Coronary artery (tissue), 2 donors: ENCODE measurements around the gene UMAD1.

ENCODE experiments used
- DNase-seq: peaks from one replicate; pipeline ENCODE4 v3.0.0-alpha.2; 2017; ENCODE audit warnings: low spot score
- H3K27ac ChIP-seq, 2 donors: fragments of 200-600 bp; sonication (generic); one replicate each; pipeline ENCODE4 v1.5.1; 2016 to 2019
- H3K4me3 ChIP-seq: fragments of 200-600 bp; sonication (generic); 2 replicates; pipeline ENCODE4 v1.5.1; 2016; ENCODE audit warnings: mild to moderate bottlenecking, moderate library complexity
- CTCF ChIP-seq: fragments of 200-600 bp; sonication (generic); IDR thresholded peaks from one replicate; pipeline ENCODE4 v1.5.1; 2019; ENCODE audit warnings: antibody characterized with exemption

The UMAD1 gene

GRCh38 chr7:7805511-7806153 lies 165.1 kb downstream of the UMAD1 start:
- H3K27ac ChIP-seq: no peak overlapping the region
- H3K4me3 ChIP-seq: no peak overlapping the region
- TF ChIP-seq CTCF: no peak
- no peak for DNase-seq

GRCh38 chr7:7808156-7808555 lies 167.6 kb downstream of the UMAD1 start:
- H3K27ac ChIP-seq: no peak overlapping the region
- TF ChIP-seq CTCF: no peak
- DNase-seq: no peak
- no peak overlapping the region for H3K4me3 ChIP-seq

- no peak for TF ChIP-seq CTCF
- no peak for DNase-seq
These were observed 168.1 kb downstream of the UMAD1 start for GRCh38 chr7:7808626-7809025.

GRCh38 chr7:7810380-7810779 lies 169.8 kb downstream of the UMAD1 start:
- no peak for TF ChIP-seq CTCF
- DNase-seq: no peak
- H3K4me3 ChIP-seq: no peak overlapping the region
- no peak overlapping the region for H3K27ac ChIP-seq

More at GRCh38 chr7:7808626-7809025, 168.1 kb downstream of the UMAD1 start:
- Histone ChIP-seq H3K27ac (no peak overlapping the region), H3K4me3 (no peak overlapping the region)

- no peak for TF ChIP-seq CTCF
- DNase-seq: no peak
- H3K27ac ChIP-seq: no peak overlapping the region
- no peak overlapping the region for H3K4me3 ChIP-seq
These were observed 170.3 kb downstream of the UMAD1 start for GRCh38 chr7:7810826-7811225.

- no peak for DNase-seq
- TF ChIP-seq CTCF: no peak
- Histone ChIP-seq H3K27ac (no peak overlapping the region), H3K4me3 (no peak overlapping the region)
These were observed 171.6 kb downstream of the UMAD1 start for GRCh38 chr7:7812112-7812511.

GRCh38 chr7:7815395-7815794 lies 174.8 kb downstream of the UMAD1 start:
- Histone ChIP-seq H3K4me3 (no peak overlapping the region), H3K27ac (no peak overlapping the region)
- TF ChIP-seq CTCF: no peak
- no peak for DNase-seq
